ENCODE results near the gene LMX1B. TPM values are rescaled to one million over a fixed set of nuclear protein-coding genes. Genes with fewer than 3 reads are reported as not detected.

Gene LMX1B
- total and polyA plus RNA-seq, 8 donors = 0.20 TPM; not detected in 7

DNA sequence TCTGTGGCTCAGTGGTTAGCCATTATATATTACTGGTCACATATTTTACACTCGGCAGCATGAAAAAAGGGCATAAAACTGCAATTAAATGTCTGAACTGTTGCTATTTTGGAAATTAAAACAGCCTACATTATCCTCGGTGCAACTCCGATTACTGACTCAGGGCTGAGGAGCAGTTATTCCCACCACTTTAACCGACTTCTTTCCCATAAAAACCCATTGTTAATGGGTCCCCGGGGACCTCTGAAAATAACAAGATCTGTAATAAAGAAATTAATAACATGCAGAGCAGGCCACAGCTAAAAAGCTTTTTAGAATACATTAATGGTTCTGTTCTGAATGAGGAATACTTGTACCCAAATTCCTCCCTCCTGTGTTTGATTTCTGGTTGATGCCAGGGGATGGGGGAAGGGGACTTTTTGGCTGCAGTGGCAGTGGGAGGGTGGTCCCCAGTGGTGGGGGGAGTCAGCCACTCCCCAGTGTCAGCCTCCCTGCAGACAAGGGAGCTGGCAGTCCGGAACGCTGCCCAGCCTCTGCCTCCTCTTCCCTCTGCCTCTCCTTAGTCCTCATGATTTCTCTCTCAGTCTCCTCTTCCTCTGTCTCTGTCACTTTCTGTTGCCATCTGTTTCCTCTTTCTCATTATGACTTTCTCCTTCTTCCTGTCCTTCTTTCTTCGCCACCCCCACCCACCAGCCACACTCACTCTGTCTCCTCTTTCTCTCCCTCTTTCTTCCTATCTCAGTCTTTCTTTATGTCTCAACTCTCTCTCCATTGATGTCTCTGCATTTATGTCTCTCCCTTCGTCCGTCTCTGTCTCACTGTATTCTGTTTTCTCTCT is 132.1 kb downstream of the LMX1B start:
- H3K27ac ChIP-seq = no peak overlapping the region
- intact Hi-C loops (cut with DNase I; ENCODE audit: low total_unique reads) = no loop called here
- TF ChIP-seq POLR2A (IDR thresholded peaks at IDR 0.05) (no peak), EP300 (IDR thresholded peaks at IDR 0.05) (no peak), POLR2AphosphoS5 (IDR thresholded peaks at IDR 0.05) (no peak)
- H3K36me3 ChIP-seq = no peaks in the 10 kb centered on the region
- H3K4me3 ChIP-seq = no peak overlapping the region
- WGBS, 5 donors = 56 to 72% (median 71%) methylated on average over 10 of the region's 10 CpGs
- no peaks in the 10 kb centered on the region for H3K4me1 ChIP-seq
- peaks cover 0 to 3% (median 0%) of the 10 kb centered on the region in 4 donors for H3K9me3 ChIP-seq
- H3K27me3 ChIP-seq = peaks cover 0 to 38% (median 9%) of the 10 kb centered on the region in 3 donors
- no peak for DNase-seq

Other genes starting within 250 kb of the LMX1B start
- 100 to 1,000 TPM in 1 of 5 donors, 10 to 100 TPM in 3, 1 to 10 TPM in 1; 2.0 to 114 (median 15.5) TPM for gene ZBTB43, start 191.1 kb downstream of the LMX1B start, total RNA-seq
- gene ZBTB43, start 191.1 kb downstream of the LMX1B start, polyA plus RNA-seq = 1 to 10 TPM; 1.8 to 2.9 (median 2.4) TPM
- gene ZBTB34, start 246.7 kb downstream of the LMX1B start, total RNA-seq = 10 to 100 TPM in 4 of 5 donors, 1 to 10 TPM in 1; 8.5 to 25.7 (median 14.0) TPM
- 1 to 10 TPM in 2 of 3 donors, under 1 TPM in 1; 0.92 to 1.5 (median 1.5) TPM for gene ZBTB34, start 246.7 kb downstream of the LMX1B start, polyA plus RNA-seq

All from stomach (tissue), 9 donors.